Endothelial cell (in vitro differentiated cells): ENCODE measurements around the gene CTRL. TPM values are rescaled to one million over a fixed set of nuclear protein-coding genes. Genes with fewer than 3 reads are reported as not detected.
A peak's percentile ranks its signal among the peaks of the same experiment; 100 is the strongest.

Experiments
- DNase-seq: peaks from one replicate; pipeline ENCODE4 v3.0.0; 2021; ENCODE audit warnings: low spot score
- H3K27ac Mint-ChIP-seq: one replicate; pipeline ENCODE4 v1.8.0; 2021; ENCODE audit warnings: mixed read lengths, inconsistent platforms; ENCODE audit not compliant: unreplicated experiment
- H3K27me3 Mint-ChIP-seq: one replicate; pipeline ENCODE4 v1.8.0; 2021; ENCODE audit warnings: mild to moderate bottlenecking, moderate library complexity, mixed read lengths, inconsistent platforms; ENCODE audit not compliant: unreplicated experiment
- H3K36me3 Mint-ChIP-seq: one replicate; pipeline ENCODE4 v1.8.0; 2021; ENCODE audit warnings: mild to moderate bottlenecking, low read depth, mixed read lengths, inconsistent platforms; ENCODE audit not compliant: unreplicated experiment
- H3K4me1 Mint-ChIP-seq: one replicate; pipeline ENCODE4 v1.8.0; 2021; ENCODE audit warnings: mild to moderate bottlenecking, mixed read lengths, inconsistent platforms; ENCODE audit not compliant: unreplicated experiment
- H3K4me3 Mint-ChIP-seq: one replicate; pipeline ENCODE4 v1.8.0; 2021; ENCODE audit warnings: mild to moderate bottlenecking, mixed read lengths, inconsistent platforms; ENCODE audit not compliant: unreplicated experiment
- H3K9me3 Mint-ChIP-seq: one replicate; pipeline ENCODE4 v1.8.0; 2021; ENCODE audit warnings: mixed read lengths, inconsistent platforms; ENCODE audit not compliant: unreplicated experiment
- long read RNA-seq: library from polyadenylated mRNA; unstranded; transcript quantifications from one replicate; pipeline ENCODE4 v2.0.0, GENCODE V29; 2020; ENCODE audit not compliant: unreplicated experiment
- total RNA-seq: library from RNA; stranded (reverse); fragmentation: NEBNext Ultra II Directional; extraction: Animal tissue kit (Norgen Biotek cat#: 25700); gene quantifications from one replicate; pipeline ENCODE4 v1.2.1, GENCODE V29; 2021; ENCODE audit not compliant: unreplicated experiment
- TF ChIP-seq, protein P1 (sequence below): fragments of 200-600 bp; sonication (generic); IDR thresholded peaks from one replicate; pipeline ENCODE4 v1.5.0; 2021; ENCODE audit warnings: antibody characterized with exemption; ENCODE audit not compliant: unreplicated experiment

Gene CTRL
- 0.56 TPM for total RNA-seq
- long read RNA-seq: 0 reads

DNA sequence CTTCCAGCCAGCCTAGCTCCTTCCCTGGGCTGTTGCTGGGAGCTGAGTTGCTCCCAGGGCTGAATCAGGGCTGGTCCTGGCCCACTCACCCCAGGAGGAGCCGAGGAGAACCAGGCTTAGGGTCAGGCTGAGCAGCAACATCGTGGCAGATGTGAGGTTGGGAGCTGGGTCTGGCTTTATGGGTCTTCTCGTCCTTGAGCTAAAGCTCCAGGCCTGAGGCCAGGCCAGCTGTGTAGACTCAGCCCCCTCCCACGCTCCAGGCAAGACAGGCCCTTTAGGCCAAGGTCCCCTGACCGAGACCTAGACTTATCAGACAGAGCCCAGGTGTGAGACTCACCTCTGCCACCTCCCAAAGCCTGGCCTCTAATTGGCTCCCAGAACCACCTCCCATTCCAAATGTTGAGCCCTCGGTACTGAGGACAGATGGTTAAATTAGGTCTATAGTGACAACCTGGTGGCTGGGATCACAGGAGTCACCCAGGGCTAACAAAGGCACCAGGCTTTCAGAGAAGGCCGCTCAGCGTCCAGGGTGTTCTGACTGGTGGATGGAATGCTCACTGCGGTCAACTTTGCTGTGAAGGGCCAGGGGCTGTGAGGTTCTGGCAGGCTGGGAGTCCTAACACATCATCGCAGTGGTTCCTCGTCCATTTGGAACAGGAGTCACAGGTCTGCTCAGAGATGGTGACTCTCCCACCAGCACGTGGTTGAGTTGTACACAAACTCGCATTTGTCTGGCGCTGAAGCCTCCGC, at the start of gene CTRL:
TSS of gene CTRL (minus strand) at position 151 of the 750 bp plus-strand sequence. CDS start at position 141, 10 bp downstream.
- Mint-ChIP-seq H3K4me1 (peaks cover 13% of the 10 kb centered on the region), H3K9me3 (no peaks in the 10 kb centered on the region)
- TF ChIP-seq, protein P1, sequence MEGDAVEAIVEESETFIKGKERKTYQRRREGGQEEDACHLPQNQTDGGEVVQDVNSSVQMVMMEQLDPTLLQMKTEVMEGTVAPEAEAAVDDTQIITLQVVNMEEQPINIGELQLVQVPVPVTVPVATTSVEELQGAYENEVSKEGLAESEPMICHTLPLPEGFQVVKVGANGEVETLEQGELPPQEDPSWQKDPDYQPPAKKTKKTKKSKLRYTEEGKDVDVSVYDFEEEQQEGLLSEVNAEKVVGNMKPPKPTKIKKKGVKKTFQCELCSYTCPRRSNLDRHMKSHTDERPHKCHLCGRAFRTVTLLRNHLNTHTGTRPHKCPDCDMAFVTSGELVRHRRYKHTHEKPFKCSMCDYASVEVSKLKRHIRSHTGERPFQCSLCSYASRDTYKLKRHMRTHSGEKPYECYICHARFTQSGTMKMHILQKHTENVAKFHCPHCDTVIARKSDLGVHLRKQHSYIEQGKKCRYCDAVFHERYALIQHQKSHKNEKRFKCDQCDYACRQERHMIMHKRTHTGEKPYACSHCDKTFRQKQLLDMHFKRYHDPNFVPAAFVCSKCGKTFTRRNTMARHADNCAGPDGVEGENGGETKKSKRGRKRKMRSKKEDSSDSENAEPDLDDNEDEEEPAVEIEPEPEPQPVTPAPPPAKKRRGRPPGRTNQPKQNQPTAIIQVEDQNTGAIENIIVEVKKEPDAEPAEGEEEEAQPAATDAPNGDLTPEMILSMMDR: peak; percentile 41

DNA sequence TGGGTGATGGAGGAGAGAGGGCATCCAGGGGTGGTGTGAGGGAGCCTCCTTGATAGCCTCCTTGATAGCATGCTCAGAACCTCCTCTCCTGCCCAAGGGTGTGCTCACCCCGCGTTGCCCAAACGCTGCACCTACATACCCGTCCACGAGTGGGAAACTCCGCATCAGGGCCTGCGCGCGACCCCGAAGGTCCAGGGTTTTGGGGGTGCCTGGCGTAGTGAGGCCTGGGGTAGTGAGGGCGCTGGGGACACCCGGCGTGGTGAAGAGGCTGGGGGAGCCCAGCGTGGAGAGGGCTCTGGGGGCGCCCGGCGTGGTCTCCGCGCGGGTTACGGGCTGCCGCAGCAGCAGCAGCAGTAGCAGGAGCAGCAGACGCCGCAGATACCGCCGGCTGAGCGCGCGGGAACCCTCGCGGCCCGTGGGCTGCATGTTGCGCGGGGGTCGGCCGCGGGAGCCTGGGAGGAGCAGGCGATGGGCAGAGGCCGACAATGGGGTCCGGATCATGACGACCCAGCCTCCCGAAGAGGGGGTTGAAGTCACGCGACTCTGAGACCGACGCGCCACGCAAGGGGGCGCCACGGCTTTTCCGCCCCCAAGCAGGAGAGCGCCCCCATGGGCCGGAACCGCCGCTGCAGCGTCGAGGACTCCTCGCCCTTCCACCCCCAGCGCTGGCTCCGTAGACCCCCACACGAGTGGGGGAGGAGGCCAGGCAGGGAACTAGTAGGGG, 48.5 kb upstream of the CTRL start, which contains the start of gene DPEP3:
TSS of gene DPEP3 (minus strand) at position 545 of the 724 bp plus-strand sequence. CDS start at position 426, 119 bp downstream.
- Mint-ChIP-seq H3K27ac (no peak within 1 kb of the TSS), H3K36me3 (no peaks in the 10 kb centered on the region), H3K4me1 (peaks cover 14% of the 10 kb centered on the region), H3K4me3 (no peak within 1 kb of the TSS), H3K9me3 (no peaks in the 10 kb centered on the region), H3K27me3 (peaks cover 8% of the 10 kb centered on the region)
- DNase-seq: no peak
- TF ChIP-seq, protein P1: no peak

More for the DNA sequence above, at the start of gene CTRL:
- Mint-ChIP-seq H3K27me3 (peaks cover 31% of the 10 kb centered on the region), H3K4me3 (no peak within 1 kb of the TSS), H3K36me3 (peaks cover 2% of the 10 kb centered on the region), H3K27ac (no peak within 1 kb of the TSS)
- DNase-seq: no peak

DNA sequence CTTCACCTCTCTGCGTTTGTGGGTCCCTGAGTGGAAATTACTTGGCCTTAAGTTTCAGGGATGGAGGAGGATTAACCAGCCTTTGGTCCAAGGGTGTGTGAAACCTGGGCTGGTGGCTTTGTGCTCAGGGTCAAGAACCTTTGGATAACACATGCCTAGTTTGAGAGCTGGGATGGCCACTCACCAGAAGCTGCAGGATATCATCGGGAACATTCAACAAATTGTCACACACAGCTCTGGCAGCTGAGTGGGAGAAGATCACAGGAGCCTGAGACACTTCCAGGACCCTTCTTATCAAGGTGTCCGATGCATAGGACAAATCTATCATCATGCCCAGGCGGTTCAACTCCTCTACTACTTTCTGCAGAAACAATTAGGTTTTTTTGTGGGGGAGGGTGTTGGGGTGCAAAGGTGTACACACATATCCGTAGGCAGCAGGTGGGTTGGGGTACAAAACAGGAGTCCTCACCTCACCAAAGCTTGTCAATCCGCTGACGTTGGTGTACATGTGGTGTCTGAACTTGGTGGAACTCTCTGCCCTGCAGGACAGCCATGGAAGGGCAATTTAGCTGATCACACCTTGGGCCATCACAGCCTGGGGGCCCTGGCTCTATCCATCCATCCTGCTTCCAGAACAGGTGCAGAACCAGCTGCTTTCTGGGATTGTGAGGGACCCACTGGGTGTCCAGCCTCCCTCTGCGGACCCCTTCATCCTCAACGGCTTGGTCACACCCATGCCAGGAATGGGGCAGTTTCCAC, 46.0 kb upstream of the CTRL start:
- H3K27ac Mint-ChIP-seq: peak overlapping the region; percentile 30
- TF ChIP-seq, protein P1: no peak
- H3K27me3 Mint-ChIP-seq: peaks cover 2% of the 10 kb centered on the region
- H3K4me1 Mint-ChIP-seq: no peaks in the 10 kb centered on the region
- no peak overlapping the region for H3K4me3 Mint-ChIP-seq
- H3K9me3 Mint-ChIP-seq: no peaks in the 10 kb centered on the region
- DNase-seq: no peak
- no peaks in the 10 kb centered on the region for H3K36me3 Mint-ChIP-seq

DNA sequence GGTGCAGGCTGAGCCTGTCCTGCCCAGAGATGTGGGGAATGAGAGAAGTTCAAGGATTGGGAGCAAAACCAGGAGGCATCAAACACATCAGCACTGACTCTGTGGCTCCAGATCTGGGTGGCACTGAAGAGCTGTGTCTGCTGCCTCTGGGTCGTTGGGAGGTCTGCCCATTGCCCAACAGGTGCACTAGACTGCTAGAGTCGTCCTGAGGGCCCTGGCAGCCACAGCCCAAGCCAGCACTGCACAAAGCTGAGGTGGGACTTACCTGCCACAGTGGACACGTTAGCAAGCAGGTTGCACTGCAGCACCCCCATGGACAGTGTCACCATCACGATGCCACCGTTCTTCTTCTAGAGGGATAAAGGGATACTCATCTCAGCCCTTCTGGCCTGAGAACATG, 45.3 kb upstream of the CTRL start:
- DNase-seq: no peak
- TF ChIP-seq, protein P1: no peak
- no peak overlapping the region for H3K4me3 Mint-ChIP-seq
- H3K4me1 Mint-ChIP-seq: no peaks in the 10 kb centered on the region
- no peaks in the 10 kb centered on the region for H3K9me3 Mint-ChIP-seq
- H3K36me3 Mint-ChIP-seq: no peaks in the 10 kb centered on the region
- H3K27me3 Mint-ChIP-seq: peaks cover 2% of the 10 kb centered on the region
- H3K27ac Mint-ChIP-seq: no peak overlapping the region
